Measurements from ENCODE around the gene TMEM254. TPM values are rescaled to one million over a fixed set of nuclear protein-coding genes. Genes with fewer than 3 reads are reported as not detected.
"Not testable (repeated sequence)": the region's sequence is repeated elsewhere in the genome, so short reads cannot be mapped to it uniquely, and the experiment has no call there.

Gene TMEM254
- total and polyA plus RNA-seq, 12 donors, result 5.5 to 10.7 (median 7.7) TPM

GRCh38 chr10:80066809-80067208 is 11.7 kb upstream of the TMEM254 start:
- 92 to 95% methylated on average over 4 of the region's 4 CpGs for WGBS, 2 donors
- Histone ChIP-seq H3K36me3 (no peaks in the 10 kb centered on the region), H3K27me3 (no peaks in the 10 kb centered on the region), H3K9me3 (peaks cover 0 to 9% (median 0%) of the 10 kb centered on the region in 11 donors), H3K27ac (no peak overlapping the region), H3K4me1 (peaks cover 0 to 18% (median 0%) of the 10 kb centered on the region in 9 donors), H3K4me3 (no peak overlapping the region)
- intact Hi-C loops (cut with DNase I), result loop anchor here in 2 of 10 donors (5.0 to 10.0 kb wide), 2 partner anchors 138 to 155 kb away; partner anchors contain the start of gene ANXA11 (in 1 of the 2)
- DNase-seq, result no peak
- TF ChIP-seq CTCF (IDR thresholded peaks at IDR 0.05), result no peak
- ATAC-seq, result no peak

GRCh38 chr10:80067821-80068220 is 10.6 kb upstream of the TMEM254 start:
- ATAC-seq, result not testable (repeated sequence)
- intact Hi-C loops (cut with DNase I), result loop anchor here in 2 of 10 donors (5.0 to 10.0 kb wide), 2 partner anchors 137 to 154 kb away; partner anchors contain the start of gene ANXA11 (in 1 of the 2)

GRCh38 chr10:80068270-80068669 is 10.2 kb upstream of the TMEM254 start:
- Histone ChIP-seq H3K36me3 (no peaks in the 10 kb centered on the region), H3K4me3 (no peak overlapping the region), H3K4me1 (peaks cover 0 to 18% (median 0%) of the 10 kb centered on the region in 9 donors), H3K9me3 (peaks cover 0 to 9% (median 0%) of the 10 kb centered on the region in 11 donors), H3K27ac (no peak overlapping the region), H3K27me3 (no peaks in the 10 kb centered on the region)
- no peak for TF ChIP-seq CTCF (IDR thresholded peaks at IDR 0.05)
- DNase-seq, result no peak
- ATAC-seq, result no peak
- intact Hi-C loops (cut with DNase I), result loop anchor here in 2 of 10 donors (5.0 to 10.0 kb wide), 2 partner anchors 137 to 154 kb away; partner anchors contain the start of gene ANXA11 (in 1 of the 2)
- 62 to 63% methylated on average over 2 of the region's 2 CpGs for WGBS, 2 donors

More at GRCh38 chr10:80067821-80068220, 10.6 kb upstream of the TMEM254 start:
- not testable (repeated sequence) for H3K36me3 ChIP-seq, H3K9me3 ChIP-seq, H3K4me3 ChIP-seq, H3K27me3 ChIP-seq, H3K27ac ChIP-seq, DNase-seq
- peaks cover 0 to 18% (median 0%) of the 10 kb centered on the region in 9 donors for H3K4me1 ChIP-seq

GRCh38 chr10:80070057-80070456 is 8.4 kb upstream of the TMEM254 start:
- no peak for TF ChIP-seq CTCF (IDR thresholded peaks at IDR 0.05)
- no peaks in the 10 kb centered on the region for H3K27me3 ChIP-seq
- DNase-seq (no peak), ATAC-seq (peak in 5 of 8 donors; percentile 28 to 88 (median 54))
- 70 to 86% methylated on average over 3 of the region's 3 CpGs for WGBS, 2 donors
- peaks cover 0 to 9% (median 0%) of the 10 kb centered on the region in 11 donors for H3K9me3 ChIP-seq
- H3K36me3 ChIP-seq, result no peaks in the 10 kb centered on the region
- H3K27ac ChIP-seq, result peak overlapping the region in 1 of 10 donors; percentile 14
- H3K4me1 ChIP-seq, result peaks cover 0 to 14% (median 0%) of the 10 kb centered on the region in 9 donors
- no peak overlapping the region for H3K4me3 ChIP-seq
- intact Hi-C loops (cut with DNase I), result loop anchor here in 2 of 10 donors (10.0 kb wide), 2 partner anchors 75 to 135 kb away; partner anchors contain the start of gene ANXA11 (in 1 of the 2)

GRCh38 chr10:80072584-80072983 is 5.9 kb upstream of the TMEM254 start:
- H3K36me3 ChIP-seq, result no peaks in the 10 kb centered on the region
- ATAC-seq (no peak), DNase-seq (no peak)
- H3K4me1 ChIP-seq, result peaks cover 0 to 12% (median 0%) of the 10 kb centered on the region in 9 donors
- intact Hi-C loops (cut with DNase I), result loop anchor here in 2 of 10 donors (10.0 kb wide), 2 partner anchors 72 to 132 kb away; partner anchors contain the start of gene ANXA11 (in 1 of the 2)
- TF ChIP-seq CTCF (IDR thresholded peaks at IDR 0.05), result no peak
- 91 to 92% methylated on average over 2 of the region's 2 CpGs for WGBS, 2 donors
- no peak overlapping the region for H3K27ac ChIP-seq
- no peak overlapping the region for H3K4me3 ChIP-seq
- no peaks in the 10 kb centered on the region for H3K27me3 ChIP-seq
- H3K9me3 ChIP-seq, result peaks cover 0 to 9% (median 0%) of the 10 kb centered on the region in 11 donors
